ENCODE results near the gene IL36RN.

- no peak for TF ChIP-seq POLR2A (IDR thresholded peaks at IDR 0.05; ENCODE audit: low read depth, low read length)
- TF ChIP-seq SPI1 (IDR thresholded peaks at IDR 0.05; ENCODE audit: low read depth, low read length) = no peak
Measured at GRCh38 chr2:113039719-113040118, 19.3 kb upstream of the IL36RN start.

Data from GM12891 (cell line).